WTC11 (cell line): Measurements from ENCODE around the gene HPSE. TPM values are rescaled to one million over a fixed set of nuclear protein-coding genes. Genes with fewer than 3 reads are reported as not detected.
"Not testable (repeated sequence)": the region's sequence is repeated elsewhere in the genome, so short reads cannot be mapped to it uniquely, and the experiment has no call there.

Experiments
- ATAC-seq: fragments of 200-7000 bp; cut with Tn5 transposase; 2 replicates; pipeline ENCODE4 v1.10.0; 2021; ENCODE audit warnings: mild to moderate bottlenecking, moderate library complexity
- CTCF ChIA-PET: fragments of 300-600 bp; sonication (Branson Sonifier 250); formaldehyde crosslinking; loops from one replicate; lab custom pipeline; 2021; ENCODE audit warnings: antibody characterized with exemption; lab: Charles Lee
- POLR2A ChIA-PET: fragments of 350-600 bp; sonication (Branson Sonifier 250); formaldehyde crosslinking; loops from one replicate; lab custom pipeline; 2021; ENCODE audit warnings: antibody characterized with exemption; lab: Charles Lee
- DNase-seq: peaks from one replicate; pipeline ENCODE4 v3.0.0; 2021; ENCODE audit warnings: low spot score
- H3K27ac Mint-ChIP-seq: 2 replicates; pipeline ENCODE4 v1.8.0; 2021; ENCODE audit warnings: mixed read lengths
- H3K27me3 Mint-ChIP-seq: 2 replicates; pipeline ENCODE4 v1.8.0; 2021; ENCODE audit warnings: low read depth, mild to moderate bottlenecking, moderate library complexity, mixed read lengths
- H3K36me3 Mint-ChIP-seq: 2 replicates; pipeline ENCODE4 v1.8.0; 2021; ENCODE audit warnings: mixed read lengths
- H3K4me1 Mint-ChIP-seq: 2 replicates; pipeline ENCODE4 v1.8.0; 2022; ENCODE audit warnings: mixed read lengths
- H3K4me3 Mint-ChIP-seq: 2 replicates; pipeline ENCODE4 v1.8.0; 2021; ENCODE audit warnings: mild to moderate bottlenecking, moderate library complexity, mixed read lengths
- H3K9me3 Mint-ChIP-seq: 2 replicates; pipeline ENCODE4 v1.8.0; 2021; ENCODE audit warnings: mixed read lengths
- AR ChIP-seq: fragments of 250-450 bp; sonication (Bioruptor Pico); IDR thresholded peaks from 2 replicates; pipeline ENCODE4 v1.9.0; 2021; ENCODE audit warnings: mild to moderate bottlenecking
- ATF6 ChIP-seq: sonication (generic); formaldehyde crosslinking; IDR thresholded peaks from 2 replicates; pipeline ENCODE4 v1.8.1; 2023; ENCODE audit warnings: mild to moderate bottlenecking, missing genetic modification reagents
- CTCF ChIP-seq: fragments of 200-600 bp; IDR thresholded peaks from 2 replicates; pipeline ENCODE4 v1.8.0; 2022; ENCODE audit warnings: antibody characterized with exemption
- E2F1 ChIP-seq: sonication (generic); formaldehyde crosslinking; IDR thresholded peaks from 2 replicates; pipeline ENCODE4 v1.8.0; 2022; ENCODE audit warnings: mild to moderate bottlenecking, missing genetic modification reagents
- ELF4 ChIP-seq: sonication (generic); formaldehyde crosslinking; IDR thresholded peaks from 2 replicates; pipeline ENCODE4 v1.8.1; 2022; ENCODE audit warnings: low read depth, mild to moderate bottlenecking, moderate library complexity, missing genetic modification reagents
- ESRRA ChIP-seq: sonication (generic); formaldehyde crosslinking; IDR thresholded peaks from 2 replicates; pipeline ENCODE4 v1.8.1; 2022; ENCODE audit warnings: mild to moderate bottlenecking, missing genetic modification reagents, borderline replicate concordance
- IRF1 ChIP-seq: sonication (generic); formaldehyde crosslinking; IDR thresholded peaks from 2 replicates; pipeline ENCODE4 v1.8.0; 2023; ENCODE audit warnings: missing genetic modification reagents
- NR1H2 ChIP-seq: sonication (generic); formaldehyde crosslinking; IDR thresholded peaks from 2 replicates; pipeline ENCODE4 v1.9.0; 2021; ENCODE audit warnings: mild to moderate bottlenecking, moderate library complexity, missing genetic modification reagents
- RELA ChIP-seq: sonication (generic); formaldehyde crosslinking; IDR thresholded peaks from 2 replicates; pipeline ENCODE4 v1.8.1; 2022; ENCODE audit warnings: missing genetic modification reagents, mild to moderate bottlenecking, borderline replicate concordance
- RORB ChIP-seq: fragments of 250-450 bp; sonication (Bioruptor Pico); IDR thresholded peaks from 2 replicates; pipeline ENCODE4 v1.9.0; 2021; ENCODE audit warnings: mild to moderate bottlenecking
- SOX15 ChIP-seq: fragments of 250-450 bp; sonication (Bioruptor Pico); IDR thresholded peaks from 2 replicates; pipeline ENCODE4 v1.9.0; 2021; ENCODE audit warnings: mild to moderate bottlenecking
- SP1 ChIP-seq: sonication (generic); formaldehyde crosslinking; conservative IDR thresholded peaks from 2 replicates; pipeline ENCODE4 v1.8.1; 2022; ENCODE audit warnings: missing genetic modification reagents
- ZBTB43 ChIP-seq: sonication (generic); formaldehyde crosslinking; IDR thresholded peaks from 2 replicates; pipeline ENCODE4 v1.8.1; 2023; ENCODE audit warnings: mild to moderate bottlenecking, missing genetic modification reagents
- ZNF121 ChIP-seq: sonication (generic); formaldehyde crosslinking; IDR thresholded peaks from 2 replicates; pipeline ENCODE4 v1.8.0; 2023; ENCODE audit warnings: missing genetic modification reagents
- ZNF138 ChIP-seq: sonication (generic); formaldehyde crosslinking; conservative IDR thresholded peaks from 2 replicates; pipeline ENCODE4 v1.8.1; 2022; ENCODE audit warnings: mild to moderate bottlenecking, moderate library complexity, missing genetic modification reagents
- ZNF232 ChIP-seq: sonication (generic); formaldehyde crosslinking; IDR thresholded peaks from 2 replicates; pipeline ENCODE4 v1.8.0; 2022; ENCODE audit warnings: mild to moderate bottlenecking, missing genetic modification reagents
- ZNF317 ChIP-seq: sonication (generic); formaldehyde crosslinking; IDR thresholded peaks from 2 replicates; pipeline ENCODE4 v1.8.1; 2023; ENCODE audit warnings: low read depth, mild to moderate bottlenecking, moderate library complexity, missing genetic modification reagents, borderline replicate concordance
- ZNF423 ChIP-seq: fragments of 250-450 bp; sonication (Bioruptor Pico); IDR thresholded peaks from 2 replicates; pipeline ENCODE4 v2.1.2; 2022; ENCODE audit warnings: mild to moderate bottlenecking, moderate library complexity
- ZNF512 ChIP-seq: sonication (generic); formaldehyde crosslinking; IDR thresholded peaks from 2 replicates; pipeline ENCODE4 v1.8.1; 2022; ENCODE audit warnings: missing genetic modification reagents, borderline replicate concordance
- ZSCAN18 ChIP-seq: fragments of 250-450 bp; sonication (Bioruptor Pico); IDR thresholded peaks from 2 replicates; pipeline ENCODE4 v2.1.2; 2022; ENCODE audit warnings: mild to moderate bottlenecking, moderate library complexity
- total RNA-seq: library from RNA; stranded (reverse); gene quantifications from 3 replicates; pipeline ENCODE4 v1.2.3, GENCODE V29; 2021

Gene HPSE
- total RNA-seq, 1 experiment from 2014 or later: 3.0 TPM

GRCh38 chr4:83326546-83326945 is 8.1 kb downstream of the HPSE start (continued):
- no peak for TF ChIP-seq RELA (CRISPR knock-in tag)
- no peak for TF ChIP-seq ZSCAN18 (CRISPR knock-in tag)
- TF ChIP-seq RORB (CRISPR knock-in tag): no peak

GRCh38 chr4:83325306-83325705 is 9.3 kb downstream of the HPSE start:
- H3K4me1 Mint-ChIP-seq, H3K4me3 Mint-ChIP-seq, H3K36me3 Mint-ChIP-seq, H3K27me3 Mint-ChIP-seq, DNase-seq, H3K27ac Mint-ChIP-seq, H3K9me3 Mint-ChIP-seq, ATAC-seq: not testable (repeated sequence)
- CTCF ChIA-PET: interaction anchor here (0.5 kb wide), 1 partner anchor 99 kb away, joined by 4 read pairs; no protein-coding TSS in a partner anchor
- POLR2A ChIA-PET: interaction anchor here (0.6 kb wide), 1 partner anchor 91 kb away, joined by 3 read pairs; no protein-coding TSS in a partner anchor

- Mint-ChIP-seq H3K9me3 (no peaks in the 10 kb centered on the region), H3K27ac (no peak overlapping the region), H3K36me3 (no peaks in the 10 kb centered on the region), H3K4me3 (no peak overlapping the region), H3K27me3 (no peaks in the 10 kb centered on the region; the same call in 1 of the 2 replicates), H3K4me1 (no peaks in the 10 kb centered on the region)
- CTCF ChIA-PET: no interaction called here
- POLR2A ChIA-PET: no interaction called here
- DNase-seq (no peak), ATAC-seq (no peak)
- no peak for TF ChIP-seq SOX15 (CRISPR knock-in tag)
- TF ChIP-seq ZNF423 (CRISPR knock-in tag): no peak
- no peak for TF ChIP-seq ZNF232 (CRISPR knock-in tag)
- no peak for TF ChIP-seq IRF1 (CRISPR knock-in tag)
- no peak for TF ChIP-seq SP1 (CRISPR knock-in tag)
- TF ChIP-seq E2F1: no peak
- no peak for TF ChIP-seq ZNF512 (CRISPR knock-in tag)
- TF ChIP-seq ATF6 (CRISPR knock-in tag): no peak
- no peak for TF ChIP-seq AR (CRISPR knock-in tag)
- no peak for TF ChIP-seq ZNF121
- TF ChIP-seq NR1H2 (CRISPR knock-in tag): no peak
- TF ChIP-seq CTCF: no peak
- TF ChIP-seq ESRRA (CRISPR knock-in tag): no peak
- TF ChIP-seq ZNF138: no peak
- TF ChIP-seq ZNF317: no peak
- no peak for TF ChIP-seq ELF4
- no peak for TF ChIP-seq ZBTB43 (CRISPR knock-in tag)
Observed at GRCh38 chr4:83323136-83323535, 11.5 kb downstream of the HPSE start.
